Measurements from ENCODE around the gene HDAC9. TPM values are rescaled to one million over a fixed set of nuclear protein-coding genes. Genes with fewer than 3 reads are reported as not detected.

The HDAC9 gene
- polyA plus RNA-seq (ENCODE audit: insufficient read length) = 18.6 TPM

DNA sequence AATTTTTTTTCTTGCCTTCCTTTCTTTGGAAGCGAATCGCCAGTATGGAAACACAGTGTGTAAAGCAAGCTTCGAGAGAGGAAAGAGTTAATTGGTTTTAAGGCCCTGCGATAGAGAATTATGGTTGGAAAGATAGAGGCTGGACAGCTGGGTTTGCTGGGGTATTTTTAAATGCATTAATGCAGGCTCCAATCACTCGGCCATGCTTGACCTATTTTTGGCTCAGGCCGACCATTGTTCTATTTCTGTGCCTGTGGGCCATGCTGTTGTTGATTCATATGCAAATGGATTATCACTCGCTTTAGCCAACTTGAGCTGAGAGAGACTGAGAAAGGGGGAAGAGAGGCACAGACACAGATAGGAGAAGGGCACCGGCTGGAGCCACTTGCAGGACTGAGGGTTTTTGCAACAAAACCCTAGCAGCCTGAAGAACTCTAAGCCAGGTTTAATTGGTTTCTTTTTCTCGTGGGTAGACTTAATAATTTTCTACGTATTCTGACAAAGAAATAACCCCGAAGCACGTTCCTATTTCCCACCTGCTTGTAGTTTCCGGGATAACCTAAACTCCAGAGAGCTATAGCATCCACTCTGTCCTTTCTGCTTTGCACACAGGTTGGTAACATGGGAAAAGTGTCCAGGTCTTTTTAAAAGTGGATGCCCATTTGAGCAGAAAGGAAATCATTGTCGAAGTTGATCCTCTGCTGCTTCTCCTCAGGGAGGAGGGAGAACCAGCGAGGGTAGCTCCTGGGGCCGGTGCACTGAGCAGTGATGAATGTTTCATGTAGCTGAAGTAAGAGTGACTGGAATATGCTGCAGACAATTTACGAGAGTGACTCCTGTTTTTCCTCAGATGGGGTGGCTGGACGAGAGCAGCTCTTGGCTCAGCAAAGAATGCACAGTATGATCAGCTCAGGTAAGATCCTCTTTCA lies at the start of gene HDAC9:
TSS of gene HDAC9 (plus strand) at position 338 of the 929 bp plus-strand sequence. CDS start at position 892, 554 bp downstream.
- DNase-seq = peak; percentile 46

DNA sequence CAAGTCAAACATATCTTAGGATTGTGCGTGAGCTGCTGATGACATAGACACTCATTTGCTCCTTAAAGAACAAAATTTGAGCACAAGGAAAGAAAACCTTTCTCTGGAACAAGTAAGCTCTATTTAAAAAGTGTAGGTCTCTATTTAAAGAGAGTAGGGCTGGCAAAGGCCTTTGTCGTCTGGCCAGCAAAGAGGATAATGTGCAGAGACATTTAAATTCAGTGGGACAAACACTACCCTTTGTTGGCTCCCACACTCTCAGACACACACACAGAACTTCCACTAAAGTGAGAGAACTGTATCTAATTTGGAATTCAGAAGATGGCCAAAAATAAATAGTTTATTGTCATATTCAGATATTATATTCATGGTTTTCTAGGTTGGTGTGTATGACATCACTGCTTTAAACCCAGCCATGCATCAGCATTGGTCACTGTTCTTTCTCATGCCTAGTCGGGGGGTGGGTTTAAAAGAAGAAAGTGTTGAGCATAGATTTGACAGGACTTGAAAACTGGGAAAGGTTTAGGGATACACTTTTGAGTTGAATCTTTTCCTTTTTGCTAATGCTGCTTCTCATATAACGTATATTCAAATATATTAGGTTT lies 49.5 kb upstream of the HDAC9 start:
- DNase-seq = no peak

DNA sequence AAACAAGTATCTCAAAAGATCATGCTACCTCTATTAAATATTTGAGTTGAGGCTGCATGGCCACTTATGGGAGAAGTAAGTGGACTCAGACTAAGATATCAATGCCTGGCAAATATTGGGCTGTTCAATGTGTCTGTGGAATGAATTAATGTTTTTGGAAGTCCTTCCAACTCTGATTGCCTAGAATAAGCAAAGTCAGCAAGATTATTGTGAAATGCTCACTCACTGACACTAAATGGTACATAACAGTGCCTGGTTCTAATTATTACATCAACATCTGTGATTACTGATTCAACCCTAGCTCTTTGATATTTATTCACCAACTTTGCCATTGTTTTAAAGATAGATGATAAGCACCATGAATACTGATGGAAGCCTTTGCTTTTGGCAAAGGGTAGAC lies 45.5 kb upstream of the HDAC9 start:
- no peak for DNase-seq

DNA sequence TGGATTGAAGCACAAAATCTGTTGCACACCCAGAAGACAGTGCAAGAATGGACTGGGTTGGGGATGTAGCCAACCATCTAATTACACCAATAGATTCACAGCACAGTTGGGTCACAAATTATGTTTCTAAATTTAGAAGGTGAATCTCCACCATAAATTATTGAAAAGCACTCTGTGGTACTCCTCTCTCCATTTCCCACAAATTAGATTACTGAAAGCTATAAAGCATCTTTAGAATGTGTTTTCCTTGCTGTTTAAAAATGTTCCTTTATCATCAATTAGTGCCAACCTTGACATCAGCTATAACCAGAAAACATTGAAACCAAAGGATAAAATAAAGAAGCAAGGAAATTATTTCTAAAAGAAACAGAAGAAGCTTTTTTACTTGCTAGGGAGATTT lies 39.9 kb upstream of the HDAC9 start:
- DNase-seq = no peak

DNA sequence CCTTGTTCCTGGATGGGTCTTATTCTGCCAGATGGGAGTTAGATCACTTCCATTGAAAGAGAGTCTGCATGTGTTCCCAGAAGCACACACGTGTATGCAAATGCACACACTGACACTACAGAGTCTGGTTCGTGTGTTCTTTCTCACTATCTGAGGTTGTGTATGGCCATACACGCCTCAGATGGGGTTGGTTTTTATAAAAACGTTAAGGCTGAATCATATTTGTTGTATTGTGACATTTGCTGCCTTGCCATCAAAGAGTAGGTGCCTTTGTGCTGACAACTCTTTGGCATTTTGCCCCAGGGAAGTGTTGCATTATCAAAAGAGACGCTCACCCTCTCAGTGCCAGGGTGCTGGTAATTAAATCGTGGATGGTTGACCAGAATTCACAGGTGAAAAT lies 37.7 kb upstream of the HDAC9 start:
- no peak for DNase-seq

DNA sequence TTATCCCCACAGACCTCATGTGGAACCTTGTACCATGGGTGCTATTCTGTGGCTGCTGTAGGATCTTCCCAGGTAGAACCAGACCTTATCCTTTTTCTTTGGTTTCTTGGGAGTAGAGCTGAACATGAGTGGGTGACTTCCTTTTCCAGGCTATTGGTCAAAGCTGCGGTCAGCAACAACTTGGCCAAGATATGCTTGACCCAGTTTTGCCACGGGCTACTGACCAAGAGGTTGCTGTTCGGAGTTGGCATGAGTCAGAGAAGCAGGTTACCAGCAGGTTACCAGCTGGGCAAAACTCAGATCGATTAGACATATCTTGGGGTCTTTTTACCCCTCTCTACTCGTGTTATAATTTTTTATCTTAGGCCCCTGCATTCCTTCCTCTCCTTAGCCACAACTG lies 36.7 kb upstream of the HDAC9 start:
- no peak for DNase-seq

DNA sequence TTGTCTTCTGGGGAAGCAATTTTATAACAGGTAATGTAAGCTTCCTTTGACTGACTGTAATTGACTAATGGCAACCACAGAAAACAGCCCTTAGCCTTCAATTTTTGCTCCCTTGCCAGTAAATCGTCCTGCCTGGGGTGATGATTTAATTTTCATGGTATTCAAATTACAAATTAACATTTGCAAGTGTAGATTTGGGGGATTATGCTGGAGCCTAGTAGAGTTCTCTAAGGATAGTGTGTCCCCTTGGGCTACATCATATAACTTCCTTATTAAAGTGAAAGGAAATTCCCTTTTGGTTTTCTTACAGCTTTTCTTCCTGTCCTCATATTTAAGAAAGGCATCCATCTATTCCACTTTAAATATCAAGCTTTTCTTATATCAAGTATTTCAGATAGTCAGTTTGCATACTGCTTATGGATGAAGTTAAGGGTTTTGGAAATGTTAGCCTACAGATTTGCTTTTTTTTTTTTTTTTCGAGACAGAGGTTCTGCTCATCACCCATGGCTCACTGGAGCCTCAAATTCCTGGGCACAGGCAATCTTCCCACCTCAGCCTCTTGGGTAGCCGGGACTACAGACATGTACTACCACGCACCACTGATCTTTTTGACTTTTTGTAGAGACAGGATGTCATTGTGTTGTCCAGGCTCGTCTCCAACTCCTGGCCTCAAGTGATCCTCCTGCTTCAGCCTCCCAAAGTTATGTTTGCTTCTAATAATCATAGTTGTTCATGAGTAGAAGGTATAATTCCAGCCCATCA lies 35.9 kb upstream of the HDAC9 start:
- no peak for DNase-seq

DNA sequence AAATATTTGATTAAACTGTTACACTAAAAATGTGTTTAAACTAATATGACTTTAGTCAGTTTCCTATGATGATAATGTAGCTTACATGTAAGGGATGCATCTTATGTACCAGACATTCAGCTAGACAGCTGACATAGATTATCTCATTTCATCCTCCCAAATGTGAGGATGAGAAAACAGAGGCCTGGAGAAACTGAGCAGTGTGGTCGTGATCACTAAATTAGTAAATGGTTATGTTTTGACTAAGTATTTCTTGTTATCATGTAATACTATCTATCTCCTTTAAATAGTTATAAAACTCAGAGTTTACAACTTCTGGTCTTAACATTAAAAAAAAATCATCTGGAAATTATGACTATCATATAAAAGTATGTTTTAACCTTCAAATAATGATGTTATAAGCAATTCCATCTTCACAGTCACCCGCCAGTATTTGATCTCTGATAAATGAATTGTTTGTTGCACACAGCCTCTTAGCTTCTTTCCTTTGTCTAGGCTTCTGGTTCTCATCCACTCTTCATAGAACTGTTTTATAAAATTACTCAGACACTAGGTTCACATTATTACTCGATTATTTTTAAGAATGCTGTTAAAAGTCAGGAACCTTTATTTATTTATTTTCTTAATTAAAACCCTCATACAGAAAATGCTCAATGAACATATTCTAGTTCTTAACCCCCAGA lies 33.6 kb upstream of the HDAC9 start:
- DNase-seq = no peak

DNA sequence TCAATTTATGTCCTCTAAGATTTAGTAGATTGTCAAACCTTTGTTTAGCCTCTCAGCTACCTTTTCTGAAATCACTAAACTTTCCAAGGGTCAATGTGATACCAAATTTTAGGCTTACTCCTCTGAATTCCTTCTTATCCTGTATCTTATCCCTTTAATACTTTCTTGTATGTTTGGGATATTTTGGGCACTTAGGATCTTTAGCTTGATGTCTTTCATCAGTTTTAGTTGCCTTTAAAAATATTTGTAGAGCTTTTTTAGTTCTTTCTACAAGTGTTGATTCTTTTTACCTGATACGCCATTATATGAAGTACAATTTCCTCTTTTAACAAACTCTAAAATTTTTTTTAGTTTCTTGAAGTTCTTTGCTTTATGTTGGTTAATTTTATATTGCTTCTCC lies 30.7 kb upstream of the HDAC9 start:
- no peak for DNase-seq

DNA sequence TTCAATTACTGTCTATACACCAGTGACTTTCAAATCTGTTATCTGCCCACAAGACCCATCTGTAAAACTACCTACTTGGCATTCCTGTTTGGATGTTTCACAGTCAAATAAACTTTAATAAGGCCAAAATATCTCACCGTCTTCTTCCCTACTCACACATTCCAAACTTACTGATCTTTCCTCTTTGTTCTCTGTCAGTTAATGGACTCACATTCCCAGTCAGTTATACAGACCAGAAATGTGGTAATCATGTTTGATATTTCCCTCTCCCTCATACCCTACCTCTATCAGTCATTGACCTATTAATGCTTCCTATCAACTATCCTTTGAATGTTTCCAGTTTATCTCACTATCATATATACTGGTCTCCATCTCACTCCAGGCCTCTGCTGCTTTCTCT lies 28.5 kb upstream of the HDAC9 start:
- no peak for DNase-seq

DNA sequence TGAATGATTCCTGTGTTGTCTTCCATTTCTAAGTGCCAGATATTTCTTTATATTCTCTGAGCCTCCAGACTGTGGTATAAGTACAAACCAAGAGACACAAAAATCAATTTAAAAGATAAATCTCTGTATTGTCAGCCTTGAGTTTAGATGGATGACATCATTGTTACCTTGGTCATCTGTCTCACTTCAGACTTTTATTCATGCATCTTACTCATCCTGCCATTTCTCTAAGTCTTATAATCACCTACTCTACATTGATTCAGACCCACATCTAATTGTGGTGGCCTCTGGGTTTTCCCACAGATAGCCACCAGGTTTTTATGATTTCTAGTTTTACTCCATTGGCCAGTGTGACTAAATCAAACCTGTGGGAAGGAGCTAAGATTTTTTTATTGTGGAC lies 26.8 kb upstream of the HDAC9 start:
- DNase-seq = no peak

DNA sequence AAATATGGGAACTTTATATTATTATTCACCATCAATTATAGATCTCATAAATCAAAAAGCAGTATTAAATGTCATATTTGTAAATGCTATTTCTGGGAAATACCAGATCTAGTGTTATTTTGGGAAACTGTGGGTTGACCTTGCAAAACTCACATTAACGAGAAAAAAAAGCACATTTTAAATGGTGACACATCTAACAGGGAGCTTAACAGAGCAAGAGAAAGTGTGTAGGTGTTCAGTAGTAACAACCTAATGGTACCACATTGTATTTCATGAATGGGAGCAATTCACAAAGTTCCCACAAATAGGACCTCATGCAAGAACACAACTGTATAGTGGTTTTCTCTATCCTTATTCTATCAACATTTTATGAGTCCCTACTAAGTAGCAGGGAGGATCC lies 26.2 kb upstream of the HDAC9 start:
- no peak for DNase-seq

DNA sequence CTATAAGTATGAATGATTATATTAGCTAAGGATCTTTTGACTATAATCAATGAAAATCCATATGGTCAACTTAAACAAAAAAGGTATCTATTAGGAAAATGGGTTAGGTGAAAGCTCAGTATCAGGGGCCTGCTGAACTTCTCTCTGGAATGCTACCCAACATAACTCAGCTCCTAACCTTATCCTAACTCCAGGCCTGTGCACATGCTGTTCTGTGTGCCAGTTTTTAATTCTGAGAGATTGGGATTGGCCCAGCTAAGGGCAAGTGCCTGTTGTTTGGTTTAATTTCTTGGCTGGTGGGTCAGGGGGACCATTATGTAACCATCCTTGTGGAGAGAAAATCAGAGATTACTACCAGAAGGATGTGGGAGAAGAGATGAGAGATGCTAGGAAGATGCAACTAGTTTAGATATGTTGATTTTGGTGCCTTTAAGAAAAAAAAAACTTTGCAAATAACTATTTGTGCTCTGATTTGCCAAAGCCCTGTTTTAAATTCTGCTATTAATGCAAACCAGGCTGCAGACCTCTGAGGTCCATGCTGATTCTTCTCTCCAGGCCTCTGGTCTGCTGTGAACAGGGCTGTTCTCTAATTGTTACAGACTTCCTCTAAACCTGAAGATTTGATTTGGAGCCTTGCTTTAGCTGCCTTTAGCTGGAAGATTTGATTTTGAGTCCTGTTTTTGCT lies 23.9 kb upstream of the HDAC9 start:
- DNase-seq = no peak

DNA sequence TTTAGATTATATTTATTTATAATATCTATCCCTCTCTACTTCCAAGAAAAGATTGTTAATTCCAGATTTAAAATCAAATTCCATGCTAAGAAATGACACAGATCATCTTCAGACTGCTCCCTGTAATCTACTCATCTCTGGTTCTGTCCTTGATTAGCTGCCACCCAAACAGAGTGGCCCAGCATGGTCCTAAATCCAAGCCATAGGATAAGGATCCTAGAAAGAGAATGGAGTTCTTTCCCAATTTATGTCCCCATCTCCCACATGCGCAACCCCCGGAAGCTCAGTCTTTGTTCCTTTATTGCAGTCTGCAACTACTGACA lies 23.4 kb upstream of the HDAC9 start:
- no peak for DNase-seq

DNA sequence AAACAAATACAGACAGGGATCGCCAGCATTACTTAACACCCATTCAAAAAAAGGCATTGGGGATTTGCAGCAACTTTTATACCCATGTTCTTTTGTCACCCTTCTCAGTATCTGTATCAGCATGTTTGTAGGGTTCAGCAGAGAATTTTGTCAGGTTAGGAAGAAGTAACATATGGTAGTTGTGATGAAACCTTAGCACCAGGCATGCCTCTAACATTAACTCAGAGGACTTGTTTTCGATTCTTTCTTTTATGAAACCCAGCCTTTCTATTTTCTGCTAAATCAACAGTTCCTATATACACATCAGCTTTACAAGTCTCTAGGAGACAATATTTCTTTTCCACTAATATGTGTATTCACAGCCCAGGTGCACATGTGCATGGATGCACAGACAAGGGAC lies 22.4 kb upstream of the HDAC9 start:
- DNase-seq = no peak

DNA sequence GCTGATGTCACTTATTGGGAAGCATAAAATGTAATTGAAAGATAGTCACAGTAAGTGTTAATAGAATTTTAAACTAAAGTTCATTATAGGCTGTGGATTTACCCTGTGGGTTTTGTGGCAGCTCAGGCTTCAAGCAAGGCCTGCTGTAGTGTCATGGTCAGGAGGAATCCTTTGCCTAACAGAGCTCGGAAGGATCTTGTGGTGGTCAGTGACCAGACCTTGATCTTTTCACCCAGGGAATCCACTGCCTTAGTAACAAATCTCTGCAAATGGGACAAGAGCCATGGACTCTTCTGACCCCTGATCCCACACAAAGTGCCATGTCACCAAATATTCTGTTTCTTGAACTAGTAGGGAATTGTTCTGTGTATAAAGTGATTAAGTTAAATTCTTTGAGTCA lies 20.6 kb upstream of the HDAC9 start:
- no peak for DNase-seq

DNA sequence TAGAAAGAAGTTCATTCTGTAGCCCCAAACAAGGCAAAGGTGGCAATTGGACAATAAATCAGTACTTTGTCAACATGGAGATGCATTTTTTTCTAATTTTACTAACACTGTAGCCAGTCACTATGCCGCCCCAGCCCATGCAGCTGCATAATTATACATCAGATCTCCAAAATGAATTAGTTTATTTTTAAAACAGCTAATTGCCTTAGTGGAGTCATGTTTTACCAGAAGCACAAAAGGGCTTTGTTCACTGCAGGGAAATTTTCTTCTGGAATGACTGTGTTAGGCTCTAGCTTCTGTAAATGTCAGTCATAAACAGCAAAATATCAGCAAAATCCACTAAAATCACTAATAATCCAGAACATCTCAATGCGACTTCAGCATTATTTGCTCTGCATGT lies 20.1 kb upstream of the HDAC9 start:
- DNase-seq = no peak

DNA sequence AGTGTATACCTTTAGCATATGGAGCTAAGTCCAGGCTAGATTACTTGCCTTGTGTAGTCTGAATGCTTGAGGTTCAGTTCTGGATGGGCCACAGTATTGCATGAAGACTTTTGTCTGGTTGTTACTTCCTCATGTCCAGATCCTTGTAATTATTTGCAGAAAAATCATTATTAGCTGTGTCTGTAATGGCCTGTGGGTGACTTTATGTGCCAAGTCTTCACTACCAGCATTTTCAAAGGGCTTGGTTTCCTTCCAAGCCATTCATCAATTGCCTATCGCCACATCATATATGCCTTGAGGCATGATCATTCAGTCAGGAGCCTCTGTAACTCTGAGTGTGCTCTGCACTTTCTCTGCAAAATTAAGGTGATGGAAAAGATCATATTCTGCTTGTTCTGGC lies 13.8 kb upstream of the HDAC9 start:
- no peak for DNase-seq

DNA sequence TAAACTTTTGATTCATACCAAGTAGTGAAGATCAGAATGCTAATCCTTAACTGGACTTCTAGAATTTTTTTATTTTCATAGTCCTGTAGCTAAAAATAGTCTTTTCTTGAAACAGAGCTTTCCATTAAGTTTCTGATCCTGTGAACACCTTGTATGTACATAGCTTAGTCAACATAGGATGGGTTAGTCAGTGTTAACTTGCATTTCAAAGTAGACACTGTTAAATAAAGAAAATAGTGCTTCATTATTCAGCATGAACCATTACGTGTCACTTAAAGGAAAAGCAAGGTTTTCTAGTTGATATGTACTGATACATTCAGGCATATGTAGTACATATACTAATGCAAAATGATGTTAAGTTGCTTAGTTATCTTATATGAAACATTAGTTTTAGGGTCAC lies 7.5 kb upstream of the HDAC9 start:
- DNase-seq = no peak

DNA sequence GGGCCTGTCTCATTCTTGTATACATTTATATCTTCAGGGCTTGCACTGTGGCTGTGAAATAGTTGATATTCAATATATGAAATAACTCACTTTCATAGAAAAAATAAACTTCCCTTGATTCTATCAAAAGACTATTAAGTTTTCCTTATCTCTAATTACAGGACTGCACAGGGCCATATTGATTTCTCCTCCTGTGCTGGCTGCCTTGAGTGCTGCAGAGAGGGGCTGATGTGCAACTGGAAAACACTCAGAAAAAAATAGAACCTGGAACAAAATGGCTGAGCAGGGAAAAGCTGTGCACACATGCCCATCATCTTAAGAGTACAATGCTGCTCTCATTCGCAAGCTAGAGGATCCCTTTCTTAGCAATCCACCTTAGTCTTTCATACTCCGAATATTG lies 5.9 kb upstream of the HDAC9 start:
- no peak for DNase-seq

DNA sequence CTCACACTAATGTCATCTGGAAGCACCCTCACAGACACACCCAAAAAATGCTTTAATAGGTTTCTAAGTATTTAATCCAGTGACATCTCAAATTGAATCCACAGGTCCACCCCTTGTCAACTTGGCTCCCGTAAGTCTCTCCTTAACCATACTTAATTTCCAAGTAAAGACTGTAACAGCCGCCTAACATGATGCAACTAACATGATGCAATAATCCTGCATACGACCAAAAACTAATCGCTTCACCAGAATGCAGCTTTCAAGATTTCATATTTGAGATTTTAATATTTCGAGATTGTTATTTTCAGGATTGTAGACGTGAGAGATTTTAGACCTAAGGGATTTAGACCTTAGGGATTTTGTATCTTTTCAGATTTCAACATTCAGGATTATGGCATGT lies 3.7 kb upstream of the HDAC9 start:
- DNase-seq = no peak

DNA sequence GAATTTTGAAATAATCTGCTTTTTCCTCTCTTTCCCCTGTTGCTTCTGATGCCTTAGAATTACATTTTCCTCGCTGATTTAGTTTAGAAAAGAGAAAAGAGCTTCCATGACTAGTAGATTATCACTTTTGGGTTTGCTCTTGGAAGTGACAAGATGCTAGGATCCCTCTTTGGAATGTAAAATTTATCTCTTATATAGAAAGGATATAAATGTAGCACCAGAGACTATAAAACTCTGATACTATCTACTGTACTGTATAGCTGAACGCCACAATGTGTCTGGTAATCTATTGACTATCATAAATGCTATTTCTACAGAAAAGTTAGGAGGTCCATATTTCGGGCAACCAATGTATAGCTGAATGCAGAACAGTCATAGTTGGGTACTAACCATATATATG lies 1.1 kb upstream of the HDAC9 start:
- DNase-seq = no peak

All from hindlimb muscle (tissue), 1 donor.